K562 (cell line): ENCODE results near the gene PCDH8. TPM values are rescaled to one million over a fixed set of nuclear protein-coding genes. Genes with fewer than 3 reads are reported as not detected.

ENCODE experiments used
- ATAC-seq: fragments of 200-7000 bp; cut with Tn5 transposase; 3 replicates; pipeline ENCODE4 v1.9.1; 2020; ENCODE audit warnings: moderate library complexity
- BruUV-seq: library from RNA; stranded (reverse); fragments of 400-500 nt; replicated peaks from 2 replicates; lab custom pipeline; 2021; lab: Mats Ljungman, UMichigan
- CTCF ChIA-PET: fragments of 300-600 bp; formaldehyde crosslinking; extraction: SDS; loops from one replicate; lab custom pipeline; 2021; ENCODE audit warnings: low intra/inter-chr PET ratio; lab: Yijun Ruan, JAX
- POLR2A ChIA-PET: fragments of 300-600, 350-650 bp; sonication (Branson Sonifier 250); formaldehyde crosslinking; extraction: SDS; loops from one replicate; lab custom pipeline; 2021; ENCODE audit warnings: antibody characterized with exemption, inconsistent platforms; lab: Yijun Ruan, JAX
- DNase-seq, 4 experiments: peaks; one replicate each; pipeline versions ENCODE4 v3.0.0 to v3.0.0-alpha.2; 2011 to 2018; ENCODE audit warnings: low spot score in 3 of 4, mixed read lengths in 3 of 4; ENCODE audit errors: extremely low read depth in 1 of 4
- FAIRE-seq: peaks from 2 replicates; lab custom pipeline; 2011; peaks lifted over from hg19 to GRCh38; lab: Jason Lieb, UNC
- H2AFZ ChIP-seq: 2 replicates; pipeline ENCODE4 v1.6.0; 2011; ENCODE audit warnings: low read depth, low read length, control low read depth, inconsistent platforms
- H3K27ac ChIP-seq: fragments of 200-600 bp; 3 replicates; pipeline ENCODE4 v1.8.0; 2011; ENCODE audit warnings: low read depth, mild to moderate bottlenecking, control low read depth, inconsistent platforms, low read length, moderate library complexity, mixed read lengths; ENCODE audit errors: extremely low read depth
- H3K27me3 ChIP-seq, 2 experiments: fragments of 300-600 bp in 1 of 2; 2 replicates in 1 of 2; 3 replicates in 1 of 2; pipeline versions ENCODE4 v1.6.0 to v1.8.0; 2011; ENCODE audit warnings: inconsistent platforms in 2 of 2, low read length in 2 of 2, mild to moderate bottlenecking in 1 of 2, mixed read lengths in 1 of 2, moderate library complexity in 1 of 2; ENCODE audit not compliant: control insufficient read depth in 2 of 2, insufficient read depth in 2 of 2
- H3K36me3 ChIP-seq: fragments of 300-600 bp; 3 replicates; pipeline ENCODE4 v1.8.0; 2011; ENCODE audit warnings: mild to moderate bottlenecking, low read length, inconsistent platforms; ENCODE audit not compliant: control insufficient read depth, insufficient read depth
- H3K4me1 ChIP-seq, 2 experiments: fragments of 200-600 bp in 1 of 2; replicated peaks in 1 of 2; 2 replicates in 1 of 2; 3 replicates in 1 of 2; pipeline versions ENCODE4 v1.5.1 to v1.8.0; 2011; ENCODE audit warnings: inconsistent platforms in 2 of 2, low read length in 2 of 2, mild to moderate bottlenecking in 1 of 2, mixed read lengths in 1 of 2, moderate library complexity in 1 of 2; ENCODE audit not compliant: control insufficient read depth in 2 of 2, insufficient read depth in 2 of 2
- H3K4me2 ChIP-seq: 2 replicates; pipeline ENCODE4 v1.6.1; 2011; ENCODE audit warnings: low read length, control low read depth, inconsistent platforms, mixed read lengths; ENCODE audit not compliant: insufficient read depth
- H3K4me3 ChIP-seq: fragments of 200-600 bp; sonication (generic), shearing (Covaris generic); 2 replicates; pipeline ENCODE4 v1.5.1; 2016; ENCODE audit warnings: control low read depth, inconsistent platforms
- H3K79me2 ChIP-seq: fragments of 200-600 bp; 3 replicates; pipeline ENCODE4 v1.8.0; 2011; ENCODE audit warnings: low read length, inconsistent platforms; ENCODE audit not compliant: control insufficient read depth, insufficient read depth
- H3K9ac ChIP-seq, 2 experiments: 2 replicates each; pipeline versions ENCODE4 v1.6.0 to v1.6.1; 2011; ENCODE audit warnings: low read depth in 2 of 2, low read length in 2 of 2, control low read depth in 1 of 2, inconsistent platforms in 1 of 2, mild to moderate bottlenecking in 1 of 2, mixed read lengths in 1 of 2; ENCODE audit not compliant: insufficient read depth in 1 of 2
- H3K9me1 ChIP-seq: one replicate; pipeline ENCODE4 v1.6.0; 2011; ENCODE audit warnings: inconsistent platforms, mild to moderate bottlenecking, low read length, moderate library complexity; ENCODE audit not compliant: control insufficient read depth, insufficient read depth
- H3K9me3 ChIP-seq: replicated peaks from 2 replicates; pipeline ENCODE4 v1.5.1; 2011; ENCODE audit warnings: low read depth, low read length, inconsistent platforms; ENCODE audit not compliant: control insufficient read depth, insufficient read depth
- H4K20me1 ChIP-seq: replicated peaks from 2 replicates; pipeline ENCODE4 v1.6.1; 2011; ENCODE audit warnings: low read length, inconsistent platforms, mixed read lengths; ENCODE audit not compliant: control insufficient read depth, insufficient read depth
- ETS2 ChIP-seq: IDR thresholded peaks from 2 replicates; pipeline ENCODE4 v1.6.1; 2016; ENCODE audit warnings: borderline replicate concordance, missing genetic modification characterization, mild to moderate bottlenecking, moderate library complexity, missing compliant biosample characterization; ENCODE audit not compliant: poor library complexity, severe bottlenecking
- KAT2B ChIP-seq: IDR thresholded peaks from one replicate; pipeline ENCODE4 v1.6.1; 2012; ENCODE audit warnings: low read depth, mild to moderate bottlenecking, control low read depth, inconsistent platforms, low read length, moderate library complexity
- MCM2 ChIP-seq: fragments of 450-650 bp; IDR thresholded peaks from 2 replicates; pipeline ENCODE4 v1.6.1; 2017; ENCODE audit warnings: low read depth, mild to moderate bottlenecking
- NONO ChIP-seq, 2 experiments: fragments of 200-400 bp in 1 of 2; fragments of 450-650 bp in 1 of 2; formaldehyde crosslinking in 1 of 2; IDR thresholded peaks; 2 replicates each; pipeline ENCODE4 v1.6.1; 2017; ENCODE audit warnings: low read depth in 2 of 2, mild to moderate bottlenecking in 2 of 2, moderate library complexity in 2 of 2, low read length in 1 of 2
- NR0B1 ChIP-seq: fragments of 450-650 bp; IDR thresholded peaks from one replicate; pipeline ENCODE4 v1.6.1; 2018; ENCODE audit warnings: mild to moderate bottlenecking, moderate library complexity; ENCODE audit not compliant: partially characterized antibody
- RBM17 ChIP-seq: fragments of 200-400 bp; formaldehyde crosslinking; IDR thresholded peaks from 2 replicates; pipeline ENCODE4 v1.6.1; 2017; ENCODE audit warnings: low read depth, mild to moderate bottlenecking, low read length, borderline replicate concordance
- SREBF2 ChIP-seq: sonication (generic); formaldehyde crosslinking; IDR thresholded peaks from 2 replicates; pipeline ENCODE4 v1.4.0; 2020; ENCODE audit warnings: mild to moderate bottlenecking, missing genetic modification reagents
- STAG1 ChIP-seq: sonication (generic); formaldehyde crosslinking; IDR thresholded peaks from 2 replicates; pipeline ENCODE4 v1.5.0; 2020; ENCODE audit warnings: missing genetic modification reagents, borderline replicate concordance
- TSC22D4 ChIP-seq: fragments of 450-650 bp; IDR thresholded peaks from 2 replicates; pipeline ENCODE4 v1.6.1; 2016; ENCODE audit warnings: missing genetic modification characterization, missing biosample characterization, control low read depth
- ZNF143 ChIP-seq: sonication (generic); formaldehyde crosslinking; IDR thresholded peaks from 2 replicates; pipeline ENCODE4 v1.9.0; 2022; ENCODE audit warnings: mild to moderate bottlenecking, missing genetic modification reagents
- ZNF197 ChIP-seq: fragments of 200-800 bp; sonication (Bioruptor generic); IDR thresholded peaks from 2 replicates; pipeline ENCODE4 v1.6.1; 2016; ENCODE audit warnings: low read depth, missing genetic modification characterization, missing compliant biosample characterization
- ZNF583 ChIP-seq: fragments of 250-450 bp; sonication (Bioruptor Pico); IDR thresholded peaks from 2 replicates; pipeline ENCODE4 v1.4.0; 2020
- ZNF586 ChIP-seq: fragments of 450-650 bp; formaldehyde crosslinking; conservative IDR thresholded peaks from 2 replicates; pipeline ENCODE4 v1.4.0; 2020; ENCODE audit warnings: mild to moderate bottlenecking, moderate library complexity
- WGBS: fragments of 100-300 bp; shearing (Covaris generic); methylation state at CpG from one replicate; pipeline ENCODE4 v1.1.6; 2016; ENCODE audit warnings: low coverage, mixed read lengths; ENCODE audit not compliant: insufficient coverage; ENCODE audit errors: missing lambda C conversion rate; 5-methylcytosine and 5-hydroxymethylcytosine counted together
- in situ Hi-C: fragments of 300-500 bp; cut with MboI; formaldehyde crosslinking; loops from 4 replicates; pipeline ENCODE4 v1.15.0; 2018; ENCODE audit warnings: inconsistent platforms, mixed read lengths
- intact Hi-C: fragments of 100-400 bp; cut with micrococcal nuclease; formaldehyde crosslinking; loops from 2 replicates; pipeline ENCODE4 v1.14.2; 2022
- polyA plus RNA-seq, 8 experiments: library from polyadenylated mRNA; depleted of rRNA in 4 of 8; stranded (reverse) in 5 of 8; unstranded in 3 of 8; fragments of >200 nt; fragmentation: Nextera tagmentation in 2 of 8; fragmentation: Illumina TruSeq in 1 of 8; extraction: Ambion mirVana in 2 of 8; extraction: Trizol in 1 of 8; gene quantifications; 2 replicates each; pipeline versions ENCODE4 v1.2.1 to v1.2.3, GENCODE V29; 2011 to 2014; ENCODE audit warnings: inconsistent platforms in 1 of 8, missing spikeins in 1 of 8
- total RNA-seq, 7 experiments: library from RNA; depleted of rRNA in 6 of 7; stranded (reverse); fragments of >200 nt in 6 of 7; fragmentation: Illumina TruSeq in 2 of 7; extraction: Trizol in 2 of 7; gene quantifications; 2 replicates each; pipeline versions ENCODE4 v1.2.1 to v1.2.3, GENCODE V29; 2011 to 2021; ENCODE audit warnings: low replicate concordance in 1 of 7
- TF ChIP-seq, protein P1 (sequence below), 2 experiments: fragments of 450-650 bp; IDR thresholded peaks; 2 replicates each; pipeline ENCODE4 v1.6.1; 2018; ENCODE audit warnings: mild to moderate bottlenecking in 2 of 2, low read depth in 1 of 2; ENCODE audit not compliant: partially characterized antibody in 2 of 2
- TF ChIP-seq, protein P2 (sequence below): fragments of 450-650 bp; formaldehyde crosslinking; IDR thresholded peaks from 2 replicates; pipeline ENCODE4 v1.4.0; 2020; ENCODE audit warnings: mild to moderate bottlenecking, mixed read lengths

The PCDH8 gene
- total and polyA plus RNA-seq, 9 of the 15 experiments (the other 6 are each of a cell fraction or from before 2014, with no cell fraction given) = not detected

GRCh38 chr13:52868190-52868589 is 19.8 kb upstream of the PCDH8 start (continued):
- TF ChIP-seq, protein P1, sequence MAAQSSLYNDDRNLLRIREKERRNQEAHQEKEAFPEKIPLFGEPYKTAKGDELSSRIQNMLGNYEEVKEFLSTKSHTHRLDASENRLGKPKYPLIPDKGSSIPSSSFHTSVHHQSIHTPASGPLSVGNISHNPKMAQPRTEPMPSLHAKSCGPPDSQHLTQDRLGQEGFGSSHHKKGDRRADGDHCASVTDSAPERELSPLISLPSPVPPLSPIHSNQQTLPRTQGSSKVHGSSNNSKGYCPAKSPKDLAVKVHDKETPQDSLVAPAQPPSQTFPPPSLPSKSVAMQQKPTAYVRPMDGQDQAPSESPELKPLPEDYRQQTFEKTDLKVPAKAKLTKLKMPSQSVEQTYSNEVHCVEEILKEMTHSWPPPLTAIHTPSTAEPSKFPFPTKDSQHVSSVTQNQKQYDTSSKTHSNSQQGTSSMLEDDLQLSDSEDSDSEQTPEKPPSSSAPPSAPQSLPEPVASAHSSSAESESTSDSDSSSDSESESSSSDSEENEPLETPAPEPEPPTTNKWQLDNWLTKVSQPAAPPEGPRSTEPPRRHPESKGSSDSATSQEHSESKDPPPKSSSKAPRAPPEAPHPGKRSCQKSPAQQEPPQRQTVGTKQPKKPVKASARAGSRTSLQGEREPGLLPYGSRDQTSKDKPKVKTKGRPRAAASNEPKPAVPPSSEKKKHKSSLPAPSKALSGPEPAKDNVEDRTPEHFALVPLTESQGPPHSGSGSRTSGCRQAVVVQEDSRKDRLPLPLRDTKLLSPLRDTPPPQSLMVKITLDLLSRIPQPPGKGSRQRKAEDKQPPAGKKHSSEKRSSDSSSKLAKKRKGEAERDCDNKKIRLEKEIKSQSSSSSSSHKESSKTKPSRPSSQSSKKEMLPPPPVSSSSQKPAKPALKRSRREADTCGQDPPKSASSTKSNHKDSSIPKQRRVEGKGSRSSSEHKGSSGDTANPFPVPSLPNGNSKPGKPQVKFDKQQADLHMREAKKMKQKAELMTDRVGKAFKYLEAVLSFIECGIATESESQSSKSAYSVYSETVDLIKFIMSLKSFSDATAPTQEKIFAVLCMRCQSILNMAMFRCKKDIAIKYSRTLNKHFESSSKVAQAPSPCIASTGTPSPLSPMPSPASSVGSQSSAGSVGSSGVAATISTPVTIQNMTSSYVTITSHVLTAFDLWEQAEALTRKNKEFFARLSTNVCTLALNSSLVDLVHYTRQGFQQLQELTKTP (IDR thresholded peaks at IDR 0.05; ENCODE audit: low read depth in 1 of 2, partially characterized antibody in 2 of 2) = no peak
- TF ChIP-seq ZNF143 (CRISPR knock-in tag) (no peak), ZNF586 (CRISPR knock-in tag) (no peak)

DNA sequence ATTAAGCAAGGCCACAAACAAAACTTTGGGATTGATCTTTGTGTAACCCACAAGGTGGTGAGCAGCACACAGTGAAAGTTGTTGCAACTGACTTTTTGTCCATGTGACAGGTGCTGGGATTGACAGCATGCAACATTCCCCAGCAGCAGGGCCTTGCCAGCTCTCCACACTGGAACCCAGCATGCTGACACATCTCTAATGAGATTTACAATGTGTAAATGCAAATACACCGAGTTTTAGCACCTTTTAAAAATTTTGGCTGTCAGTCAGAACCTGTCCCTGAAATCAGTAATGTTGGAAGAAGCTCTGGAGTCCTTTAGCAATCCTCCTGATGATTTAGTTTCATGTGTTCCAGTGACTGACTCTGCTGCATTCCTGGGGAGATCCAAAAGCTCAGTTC is 16.5 kb upstream of the PCDH8 start:
- Histone ChIP-seq H3K9ac (no peak overlapping the region), H3K36me3 (no peaks in the 10 kb centered on the region), H3K4me2 (no peak overlapping the region), H3K9me3 (no peaks in the 10 kb centered on the region), H3K79me2 (no peaks in the 10 kb centered on the region), H3K27ac (no peak overlapping the region), H2AFZ (no peak overlapping the region), H3K4me1 (no peaks in the 10 kb centered on the region), H4K20me1 (no peaks in the 10 kb centered on the region), H3K27me3 (no peaks in the 10 kb centered on the region), H3K4me3 (no peak overlapping the region), H3K9me1 (no peaks in the 10 kb centered on the region)
- ChIA-PET POLR2A (no interaction called here), CTCF (interaction anchor here (0.7 kb wide), 1 partner anchor 9 kb away, joined by 5 read pairs; no protein-coding TSS in a partner anchor)
- BruUV-seq = no TSS peak
- DNase-seq (no peak), ATAC-seq (no peak), FAIRE-seq (no peak)
- intact Hi-C loops = no loop called here
- WGBS = 0% methylated on average over 1 of the region's 1 CpG
- in situ Hi-C loops = no loop called here
- TF ChIP-seq MCM2 (no peak), TSC22D4 (tag) (no peak), NONO (IDR thresholded peaks at IDR 0.05; ENCODE audit: low read depth in 2 of 2, low read length in 1 of 2) (no peak), ETS2 (no peak), ZNF583 (CRISPR knock-in tag) (no peak), KAT2B (no peak), NR0B1 (no peak), SREBF2 (CRISPR knock-in tag) (no peak), RBM17 (no peak), STAG1 (CRISPR knock-in tag) (no peak), ZNF197 (no peak)
- TF ChIP-seq, protein P2, sequence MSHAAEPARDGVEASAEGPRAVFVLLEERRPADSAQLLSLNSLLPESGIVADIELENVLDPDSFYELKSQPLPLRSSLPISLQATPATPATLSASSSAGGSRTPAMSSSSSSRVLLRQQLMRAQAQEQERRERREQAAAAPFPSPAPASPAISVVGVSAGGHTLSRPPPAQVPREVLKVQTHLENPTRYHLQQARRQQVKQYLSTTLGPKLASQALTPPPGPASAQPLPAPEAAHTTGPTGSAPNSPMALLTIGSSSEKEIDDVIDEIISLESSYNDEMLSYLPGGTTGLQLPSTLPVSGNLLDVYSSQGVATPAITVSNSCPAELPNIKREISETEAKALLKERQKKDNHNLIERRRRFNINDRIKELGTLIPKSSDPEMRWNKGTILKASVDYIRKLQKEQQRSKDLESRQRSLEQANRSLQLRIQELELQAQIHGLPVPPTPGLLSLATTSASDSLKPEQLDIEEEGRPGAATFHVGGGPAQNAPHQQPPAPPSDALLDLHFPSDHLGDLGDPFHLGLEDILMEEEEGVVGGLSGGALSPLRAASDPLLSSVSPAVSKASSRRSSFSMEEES (CRISPR knock-in tag) = no peak
